Vagina (tissue), 2 donors: Measurements from ENCODE around the gene LY6G6D.

Experiments used
- CTCF ChIP-seq, 3 experiments: fragments of 450-650 bp in 2 of 3; fragments of 200-600 bp in 1 of 3; sonication (generic) in 1 of 3; IDR thresholded peaks; one replicate each; pipeline ENCODE4 v1.5.1; 2017 to 2019; ENCODE audit warnings: antibody characterized with exemption in 3 of 3, mild to moderate bottlenecking in 2 of 3, moderate library complexity in 2 of 3
- POLR2A ChIP-seq, 2 donors: fragments of 450-650 bp; IDR thresholded peaks; one replicate each; pipeline ENCODE4 v1.6.1; 2017; ENCODE audit warnings: antibody characterized with exemption in 2 of 2, mild to moderate bottlenecking in 2 of 2, moderate library complexity in 2 of 2
- POLR2AphosphoS5 ChIP-seq, 2 donors: sonication (generic); formaldehyde crosslinking; IDR thresholded peaks; one replicate each; pipeline ENCODE4 v1.9.0; 2017; ENCODE audit warnings: antibody characterized with exemption in 2 of 2, mild to moderate bottlenecking in 2 of 2, low read depth in 1 of 2; ENCODE audit not compliant: insufficient read depth in 1 of 2

GRCh38 chr6:31741815-31742214 lies 26.7 kb downstream of the LY6G6D start:
- TF ChIP-seq CTCF (IDR thresholded peaks at IDR 0.05) (no peak), POLR2A (IDR thresholded peaks at IDR 0.05) (no peak), POLR2AphosphoS5 (IDR thresholded peaks at IDR 0.05; ENCODE audit: insufficient read depth in 1 of 2, low read depth in 1 of 2) (no peak)
